Liver (tissue), 9 donors: ENCODE data around the gene FRS3. TPM values are rescaled to one million over a fixed set of nuclear protein-coding genes. Genes with fewer than 3 reads are reported as not detected.

Source experiments
- DNase-seq: peaks from one replicate; pipeline ENCODE4 v3.0.0-alpha.2; 2017; ENCODE audit warnings: low spot score
- H3K27ac ChIP-seq, 2 donors: one replicate each; pipeline ENCODE4 v1.7.0; 2013; ENCODE audit warnings: inconsistent platforms in 2 of 2, low read length in 2 of 2, control low read depth in 1 of 2, low read depth in 1 of 2, mild to moderate bottlenecking in 1 of 2
- H3K27me3 ChIP-seq, 4 donors: one replicate each; pipeline versions ENCODE4 v1.6.1 to v1.7.0; 2013; ENCODE audit warnings: low read length in 3 of 4, inconsistent platforms in 1 of 4, mild to moderate bottlenecking in 1 of 4, moderate library complexity in 1 of 4; ENCODE audit not compliant: control insufficient read depth in 4 of 4, insufficient read depth in 4 of 4
- H3K36me3 ChIP-seq, 4 donors: one replicate each; pipeline versions ENCODE4 v1.6.1 to v1.7.0; 2013; ENCODE audit warnings: low read length in 3 of 4, mild to moderate bottlenecking in 3 of 4, low read depth in 1 of 4, moderate library complexity in 1 of 4; ENCODE audit not compliant: control insufficient read depth in 4 of 4, insufficient read depth in 3 of 4
- H3K4me1 ChIP-seq, 4 donors: one replicate each; pipeline versions ENCODE4 v1.6.1 to v1.7.0; 2013; ENCODE audit warnings: low read length in 3 of 4, mild to moderate bottlenecking in 3 of 4, moderate library complexity in 1 of 4; ENCODE audit not compliant: control insufficient read depth in 4 of 4, insufficient read depth in 4 of 4
- H3K4me3 ChIP-seq, 3 donors: one replicate each; pipeline versions ENCODE4 v1.6.1 to v1.7.0; 2013; ENCODE audit warnings: low read length in 3 of 3, control low read depth in 1 of 3, low read depth in 1 of 3, mild to moderate bottlenecking in 1 of 3
- H3K9ac ChIP-seq, 2 donors: one replicate each; pipeline ENCODE4 v1.7.0; 2013; ENCODE audit warnings: low read length in 2 of 2, mild to moderate bottlenecking in 2 of 2, moderate library complexity in 2 of 2, control low read depth in 1 of 2, low read depth in 1 of 2
- H3K9me3 ChIP-seq, 4 donors: one replicate each; pipeline versions ENCODE4 v1.6.1 to v1.7.0; 2013; ENCODE audit warnings: low read length in 3 of 4; ENCODE audit not compliant: control insufficient read depth in 4 of 4
- ATF3 ChIP-seq: IDR thresholded peaks from 2 replicates; pipeline ENCODE4 v1.6.1; 2016; ENCODE audit warnings: antibody characterized with exemption
- CTCF ChIP-seq: fragments of 150-350 bp; IDR thresholded peaks from 2 replicates; pipeline ENCODE4 v1.5.1; 2017; ENCODE audit warnings: improper control_type of control experiment, low read depth, low read length; ENCODE audit not compliant: missing input control
- EGR1 ChIP-seq, 2 donors: IDR thresholded peaks; 2 replicates each; pipeline ENCODE4 v1.6.1; 2016 to 2018; ENCODE audit warnings: antibody characterized with exemption in 2 of 2, low read depth in 2 of 2
- FOXA1 ChIP-seq: IDR thresholded peaks from 2 replicates; pipeline ENCODE4 v1.6.1; 2016; ENCODE audit warnings: antibody characterized with exemption
- FOXA2 ChIP-seq: IDR thresholded peaks from 2 replicates; pipeline ENCODE4 v1.6.1; 2016; ENCODE audit warnings: antibody characterized with exemption
- GABPA ChIP-seq, 2 donors: IDR thresholded peaks in 1 of 2; conservative IDR thresholded peaks in 1 of 2; 2 replicates each; pipeline ENCODE4 v1.6.1; 2016; ENCODE audit warnings: antibody characterized with exemption in 2 of 2, mild to moderate bottlenecking in 1 of 2, moderate library complexity in 1 of 2
- HNF4G ChIP-seq: IDR thresholded peaks from 2 replicates; pipeline ENCODE4 v1.6.1; 2016; ENCODE audit warnings: antibody characterized with exemption
- JUND ChIP-seq, 2 donors: IDR thresholded peaks; 2 replicates each; pipeline ENCODE4 v1.6.1; 2016; ENCODE audit warnings: antibody characterized with exemption in 2 of 2
- MAX ChIP-seq: IDR thresholded peaks from 2 replicates; pipeline ENCODE4 v1.6.1; 2016; ENCODE audit warnings: antibody characterized with exemption
- NR2F2 ChIP-seq: IDR thresholded peaks from 2 replicates; pipeline ENCODE4 v1.6.1; 2016; ENCODE audit warnings: antibody characterized with exemption
- RAD21 ChIP-seq, 2 donors: IDR thresholded peaks; 2 replicates each; pipeline ENCODE4 v1.6.1; 2016; ENCODE audit warnings: antibody characterized with exemption in 2 of 2, mild to moderate bottlenecking in 2 of 2
- REST ChIP-seq: IDR thresholded peaks from 2 replicates; pipeline ENCODE4 v1.6.1; 2016; ENCODE audit warnings: antibody characterized with exemption, mild to moderate bottlenecking
- RXRA ChIP-seq, 2 donors: IDR thresholded peaks; 2 replicates each; pipeline ENCODE4 v1.6.1; 2017 to 2018; ENCODE audit warnings: antibody characterized with exemption in 2 of 2, mild to moderate bottlenecking in 1 of 2
- SP1 ChIP-seq: IDR thresholded peaks from 2 replicates; pipeline ENCODE4 v1.6.1; 2018; ENCODE audit warnings: antibody characterized with exemption, mild to moderate bottlenecking
- TAF1 ChIP-seq: conservative IDR thresholded peaks from 2 replicates; pipeline ENCODE4 v1.6.1; 2016; ENCODE audit warnings: antibody characterized with exemption, mild to moderate bottlenecking
- YY1 ChIP-seq: IDR thresholded peaks from 2 replicates; pipeline ENCODE4 v1.6.1; 2016; ENCODE audit warnings: antibody characterized with exemption, mild to moderate bottlenecking
- ZBTB33 ChIP-seq: IDR thresholded peaks from 2 replicates; pipeline ENCODE4 v1.6.1; 2016; ENCODE audit warnings: antibody characterized with exemption
- WGBS: extraction: QIAGEN DNeasy Blood & Tissue Kit; methylation state at CpG from one replicate; pipeline ENCODE4 v1.1.7; 2013; 5-methylcytosine and 5-hydroxymethylcytosine counted together
- polyA plus RNA-seq, 2 donors: library from polyadenylated mRNA; stranded (reverse) in 1 of 2; unstranded in 1 of 2; fragments of 200-250 nt in 1 of 2; fragments of >200 nt in 1 of 2; fragmentation: Nextera tagmentation in 1 of 2; extraction: Ambion mirVana in 1 of 2; gene quantifications; one replicate each; pipeline versions ENCODE4 v1.2.1 to v1.2.3, GENCODE V29; 2013 to 2015
- total RNA-seq, 2 donors: library from RNA; depleted of rRNA; stranded (reverse); fragments of >200 nt; gene quantifications; one replicate each; pipeline ENCODE4 v1.2.3, GENCODE V29; 2014
- donor health status: healthy.
- donor health status: healthy.
- donor health status: healthy.
- donor health status: healthy.
- donor health status: healthy.

FRS3 gene
- total and polyA plus RNA-seq, 4 donors, result 0.42 to 1.6 (median 1.3) TPM

- H3K27me3 ChIP-seq, result no peaks in the 10 kb centered on the region
- TF ChIP-seq ZBTB33, result no peak
- TF ChIP-seq NR2F2, result no peak
- TF ChIP-seq RAD21 (IDR thresholded peaks at IDR 0.05), result no peak
- TF ChIP-seq FOXA1, result no peak
- no peak for TF ChIP-seq HNF4G
- TF ChIP-seq EGR1 (IDR thresholded peaks at IDR 0.05; ENCODE audit: low read depth in 2 of 2), result no peak
- no peak for TF ChIP-seq SP1
- TF ChIP-seq RXRA (IDR thresholded peaks at IDR 0.05), result no peak
- H3K4me3 ChIP-seq, result no peak overlapping the region
- no peaks in the 10 kb centered on the region for H3K9me3 ChIP-seq
- H3K4me1 ChIP-seq, result no peaks in the 10 kb centered on the region
- WGBS, result 87% methylated on average over 2 of the region's 2 CpGs
- peaks cover 1 to 21% (median 12%) of the 10 kb centered on the region in 4 donors for H3K36me3 ChIP-seq
- H3K27ac ChIP-seq, result no peak overlapping the region
- no peak overlapping the region for H3K9ac ChIP-seq
- no peak for DNase-seq
These were observed 16.8 kb upstream of the FRS3 start for GRCh38 chr6:41796474-41796873.

GRCh38 chr6:41791984-41792383 is 12.3 kb upstream of the FRS3 start:
- Histone ChIP-seq H3K27me3 (no peaks in the 10 kb centered on the region), H3K9me3 (no peaks in the 10 kb centered on the region), H3K36me3 (peaks cover 1 to 35% (median 24%) of the 10 kb centered on the region in 4 donors), H3K4me1 (peaks cover 5 to 11% (median 9%) of the 10 kb centered on the region in 4 donors), H3K9ac (no peak overlapping the region), H3K27ac (no peak overlapping the region), H3K4me3 (no peak overlapping the region)
- TF ChIP-seq RXRA (IDR thresholded peaks at IDR 0.05), result no peak
- no peak for TF ChIP-seq HNF4G
- no peak for TF ChIP-seq TAF1
- no peak for TF ChIP-seq JUND (IDR thresholded peaks at IDR 0.05)
- TF ChIP-seq FOXA1, result no peak
- no peak for TF ChIP-seq REST
- no peak for TF ChIP-seq MAX
- TF ChIP-seq EGR1 (IDR thresholded peaks at IDR 0.05; ENCODE audit: low read depth in 2 of 2), result no peak
- TF ChIP-seq GABPA (IDR thresholded peaks at IDR 0.05 in 1 of 2, conservative IDR thresholded peaks at IDR 0.05 in 1 of 2), result no peak
- no peak for TF ChIP-seq ZBTB33
- no peak for TF ChIP-seq ATF3
- no peak for TF ChIP-seq CTCF
- no peak for TF ChIP-seq SP1
- no peak for TF ChIP-seq RAD21 (IDR thresholded peaks at IDR 0.05)
- no peak for TF ChIP-seq NR2F2
- TF ChIP-seq YY1, result no peak
- no peak for TF ChIP-seq FOXA2
- DNase-seq, result no peak
- 91% methylated on average over 4 of the region's 4 CpGs for WGBS
